Fibroblast of lung (primary cell): ENCODE measurements around the gene CCDC183.

Source experiments
- EZH2 ChIP-seq: IDR thresholded peaks from 2 replicates; pipeline ENCODE4 v1.5.1; 2012; ENCODE audit warnings: low read length, control low read depth, mild to moderate bottlenecking; ENCODE audit errors: missing control alignments
- TF ChIP-seq, protein P1 (sequence below), 2 donors: IDR thresholded peaks in 1 of 2; conservative IDR thresholded peaks in 1 of 2; 1 replicate in 1 of 2; 2 replicates in 1 of 2; pipeline ENCODE4 v1.5.1; 2011 to 2012; ENCODE audit warnings: low read length in 2 of 2, control low read depth in 1 of 2, inconsistent platforms in 1 of 2, low read depth in 1 of 2, mild to moderate bottlenecking in 1 of 2

DNA sequence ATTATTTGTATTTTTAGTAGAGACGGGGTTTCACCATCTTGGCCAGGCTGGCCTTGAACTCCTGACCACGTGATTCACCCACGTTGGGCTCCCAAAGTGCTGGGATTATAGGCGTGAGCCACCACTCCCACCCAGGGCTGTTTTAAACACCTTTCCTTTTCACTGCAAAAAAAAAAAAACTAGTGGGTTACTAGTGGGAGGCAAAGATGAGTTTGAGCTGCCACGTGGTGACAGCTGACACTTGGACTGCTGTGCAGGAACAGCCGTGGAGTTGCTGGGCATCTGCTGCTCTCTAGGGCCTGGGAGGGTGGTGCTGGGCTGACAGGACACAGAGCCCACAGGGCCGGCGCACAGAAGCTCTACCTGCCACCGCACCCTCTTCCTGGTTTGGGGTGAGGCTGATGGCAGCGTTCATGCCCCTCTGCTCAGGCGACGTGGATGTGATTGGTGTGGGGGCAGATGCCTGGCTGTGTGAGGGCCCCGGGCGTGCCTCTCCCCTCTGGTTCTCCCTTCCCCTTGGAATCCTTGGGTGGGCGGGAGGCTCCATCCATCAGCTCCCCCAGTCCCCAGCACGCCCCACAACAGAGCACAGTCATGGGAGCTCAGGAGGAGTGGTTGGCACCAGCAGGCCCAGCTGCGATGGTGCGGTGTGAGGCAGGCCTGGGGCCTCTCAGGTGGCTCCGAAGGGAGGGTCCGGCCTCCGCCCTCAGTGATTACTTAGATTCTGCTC, 28.5 kb downstream of the CCDC183 start:
- TF ChIP-seq EZH2, result no peak
- TF ChIP-seq, protein P1, sequence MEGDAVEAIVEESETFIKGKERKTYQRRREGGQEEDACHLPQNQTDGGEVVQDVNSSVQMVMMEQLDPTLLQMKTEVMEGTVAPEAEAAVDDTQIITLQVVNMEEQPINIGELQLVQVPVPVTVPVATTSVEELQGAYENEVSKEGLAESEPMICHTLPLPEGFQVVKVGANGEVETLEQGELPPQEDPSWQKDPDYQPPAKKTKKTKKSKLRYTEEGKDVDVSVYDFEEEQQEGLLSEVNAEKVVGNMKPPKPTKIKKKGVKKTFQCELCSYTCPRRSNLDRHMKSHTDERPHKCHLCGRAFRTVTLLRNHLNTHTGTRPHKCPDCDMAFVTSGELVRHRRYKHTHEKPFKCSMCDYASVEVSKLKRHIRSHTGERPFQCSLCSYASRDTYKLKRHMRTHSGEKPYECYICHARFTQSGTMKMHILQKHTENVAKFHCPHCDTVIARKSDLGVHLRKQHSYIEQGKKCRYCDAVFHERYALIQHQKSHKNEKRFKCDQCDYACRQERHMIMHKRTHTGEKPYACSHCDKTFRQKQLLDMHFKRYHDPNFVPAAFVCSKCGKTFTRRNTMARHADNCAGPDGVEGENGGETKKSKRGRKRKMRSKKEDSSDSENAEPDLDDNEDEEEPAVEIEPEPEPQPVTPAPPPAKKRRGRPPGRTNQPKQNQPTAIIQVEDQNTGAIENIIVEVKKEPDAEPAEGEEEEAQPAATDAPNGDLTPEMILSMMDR (conservative IDR thresholded peaks at IDR 0.05 in 1 of 2, IDR thresholded peaks at IDR 0.05 in 1 of 2; ENCODE audit: low read depth in 1 of 2, low read length in 2 of 2), result no peak
